Measurements from ENCODE around the gene ZNF28.
A peak's percentile ranks its signal among the peaks of the same experiment; 100 is the strongest.
"Not testable (repeated sequence)": the region's sequence is repeated elsewhere in the genome, so short reads cannot be mapped to it uniquely, and the experiment has no call there.

Gene ZNF28

DNA sequence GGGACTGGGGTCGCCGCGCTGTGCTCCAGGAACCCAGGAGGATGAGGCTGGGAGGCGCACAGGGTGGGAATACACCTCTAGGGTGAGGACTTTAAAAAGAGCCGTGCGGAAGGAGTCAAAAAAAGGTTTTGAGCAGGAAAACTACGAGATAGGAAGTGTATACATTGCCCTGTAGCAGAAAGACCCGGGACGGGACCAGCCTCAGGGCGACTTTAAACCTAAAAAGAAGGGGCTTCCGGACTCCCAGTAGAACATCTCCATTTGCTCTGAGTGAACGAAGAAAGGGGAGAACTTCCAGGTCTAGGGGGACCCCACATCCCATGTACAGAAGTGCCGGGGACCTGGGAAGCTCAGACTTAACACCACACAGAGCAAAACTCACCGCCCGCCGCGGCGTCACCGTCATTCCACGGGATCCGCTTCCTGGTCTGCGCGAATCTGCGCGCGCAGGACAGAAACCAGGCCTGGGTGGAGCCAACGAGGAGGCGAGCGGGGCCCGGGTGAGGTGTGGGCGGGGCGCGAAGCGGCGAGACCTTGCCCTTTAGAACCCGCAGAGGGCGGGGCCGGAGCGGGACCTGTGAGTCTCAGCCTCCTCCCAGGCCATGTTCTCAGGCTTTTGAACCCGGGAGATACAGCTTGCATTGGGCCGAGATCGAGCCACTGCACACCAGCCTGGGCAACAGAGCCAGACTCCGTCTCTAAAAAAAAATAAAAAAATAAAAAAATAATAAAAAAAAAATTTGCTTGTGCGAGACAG lies at the start of gene ZNF28:
Gene ZNF28, minus strand, starts transcription at position 430 of the 757 bp plus-strand sequence. CDS start 3,675 bp downstream, outside the sequence.
- peak; percentile 54 for TF ChIP-seq POLR2A (IDR thresholded peaks at IDR 0.05; ENCODE audit: extremely low read depth, insufficient read length)
- peak; percentile 75 for DNase-seq (ENCODE audit: low read depth)
- H3K4me3 ChIP-seq (ENCODE audit: low read depth, low read length), result peak within 1 kb of the TSS; percentile 81

DNA sequence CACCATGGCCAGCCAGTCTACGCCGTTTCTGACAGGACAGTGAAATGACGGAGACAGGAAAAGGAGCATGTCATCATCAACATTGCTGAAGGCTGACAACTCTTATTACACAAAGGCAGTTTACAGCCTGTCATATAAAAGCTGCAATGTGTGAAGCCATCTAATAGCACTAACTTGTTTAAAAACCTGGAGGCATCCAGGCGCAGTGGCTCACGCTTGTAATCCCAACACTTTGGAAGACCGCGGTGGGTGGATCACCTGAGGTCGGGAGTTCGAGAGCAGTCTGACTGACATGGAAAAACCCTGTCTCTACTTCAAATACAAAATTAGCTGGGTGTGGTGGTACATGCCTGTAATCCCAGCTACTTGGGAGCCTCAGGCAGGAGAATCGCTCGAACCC lies 46.6 kb upstream of the ZNF28 start:
- H3K4me3 ChIP-seq (ENCODE audit: low read depth, low read length); DNase-seq (ENCODE audit: low read depth): not testable (repeated sequence)

DNA sequence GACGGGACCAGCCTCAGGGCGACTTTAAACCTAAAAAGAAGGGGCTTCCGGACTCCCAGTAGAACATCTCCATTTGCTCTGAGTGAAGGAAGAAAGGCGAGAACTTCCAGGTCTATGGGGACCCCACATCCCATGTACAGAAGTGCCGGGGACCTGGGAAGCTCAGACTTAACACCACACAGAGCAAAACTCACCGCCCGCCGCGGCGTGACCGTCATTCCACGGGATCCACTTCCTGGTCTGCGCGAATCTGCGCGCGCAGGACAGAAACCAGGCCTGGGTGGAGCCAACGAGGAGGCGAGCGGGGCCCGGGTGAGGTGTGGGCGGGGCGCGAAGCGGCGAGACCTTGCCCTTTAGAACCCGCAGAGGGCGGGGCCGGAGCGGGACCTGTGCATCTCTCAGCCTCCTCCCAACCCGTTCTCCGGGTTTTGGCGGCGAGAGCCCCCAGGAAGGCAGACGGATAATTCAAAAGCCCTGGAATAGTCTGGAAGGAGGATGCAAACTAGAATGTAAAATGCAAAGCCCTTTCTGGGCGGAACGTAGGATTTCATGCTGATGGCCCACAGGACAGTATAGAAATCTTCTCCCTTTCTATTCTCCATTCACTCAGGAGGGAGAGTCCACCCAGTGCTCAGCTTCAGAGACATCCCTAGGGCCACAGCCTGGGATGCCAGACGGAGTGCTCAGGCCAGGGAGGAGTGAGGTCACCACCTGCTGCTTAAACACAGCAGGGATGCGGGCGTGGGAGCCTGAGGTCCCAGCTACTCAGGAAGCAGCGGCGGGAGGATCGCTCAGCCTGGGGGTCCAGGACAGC lies 36.2 kb upstream of the ZNF28 start, which contains the start of gene ZNF468:
Gene ZNF468, minus strand, starts transcription at position 242 of the 814 bp plus-strand sequence. CDS start 3,347 bp downstream, outside the sequence.
- peak within 1 kb of the TSS; percentile 81 for H3K4me3 ChIP-seq (ENCODE audit: low read depth, low read length)
- DNase-seq (ENCODE audit: low read depth), result peak; percentile 69
- peak; percentile 46 for TF ChIP-seq POLR2A (IDR thresholded peaks at IDR 0.05; ENCODE audit: extremely low read depth, insufficient read length)

DNA sequence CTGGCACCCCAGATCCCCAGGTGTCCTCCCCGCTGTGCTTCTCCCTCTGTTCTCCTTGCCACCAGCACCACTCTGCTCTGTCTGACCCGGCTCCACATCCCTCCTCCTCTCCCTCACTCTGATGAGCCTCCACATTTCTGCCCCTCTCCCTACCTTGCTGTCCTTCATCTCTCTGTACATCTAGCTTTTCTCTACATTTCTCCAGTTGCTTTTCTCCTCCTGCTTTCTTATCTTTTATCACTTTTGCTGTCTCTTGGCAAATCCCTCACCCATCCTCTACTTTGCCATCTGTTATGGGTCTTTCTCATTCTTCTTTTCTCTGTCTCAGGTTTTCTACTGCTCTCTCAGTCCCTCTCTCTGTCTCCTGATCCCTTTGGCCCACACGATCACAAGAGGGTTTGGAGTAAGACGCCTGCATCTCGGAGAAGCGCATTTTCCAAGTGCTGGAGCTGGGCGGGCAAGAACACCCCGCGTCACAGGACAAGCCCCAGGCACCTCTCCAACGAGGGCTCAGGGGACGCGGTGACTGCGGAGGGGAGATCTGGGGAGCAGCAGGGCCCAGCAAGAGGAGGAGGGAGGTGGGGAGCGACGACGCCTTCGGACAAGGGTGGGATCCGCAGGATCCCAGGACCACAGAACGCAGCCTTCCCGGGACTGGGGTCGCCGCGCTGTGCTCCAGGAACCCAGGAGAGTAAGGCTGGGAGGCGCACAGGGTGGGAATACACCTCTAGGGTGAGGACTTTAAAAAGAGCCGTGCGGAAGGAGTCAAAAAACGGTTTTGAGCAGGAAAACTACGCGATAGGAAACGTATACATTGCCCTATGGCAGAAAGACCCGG lies 35.3 kb upstream of the ZNF28 start:
- H3K4me3 ChIP-seq (ENCODE audit: low read depth, low read length), result peak overlapping the region; percentile 81
- peak; percentile 10 for DNase-seq (ENCODE audit: low read depth)

DNA sequence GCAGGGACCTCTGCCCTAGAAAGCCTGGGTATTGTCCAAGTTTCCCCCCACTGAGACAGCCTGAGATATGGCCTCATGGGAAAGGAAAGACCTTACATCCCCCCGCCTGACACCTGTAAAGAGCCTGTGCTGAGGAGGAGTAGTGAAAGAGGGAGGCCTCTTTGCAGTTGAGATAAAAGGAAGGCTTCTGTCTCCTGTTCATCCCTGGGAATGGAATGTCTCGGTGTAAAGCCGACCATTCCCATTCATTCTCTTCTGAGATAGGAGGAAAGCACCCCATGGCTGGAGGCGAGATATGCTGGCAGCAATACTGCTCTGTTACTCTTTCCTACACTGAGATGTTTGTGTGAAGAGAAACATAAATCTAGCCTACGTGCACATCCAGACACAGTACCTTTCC lies 25.9 kb upstream of the ZNF28 start:
- not testable (repeated sequence) for DNase-seq (ENCODE audit: low read depth); H3K4me3 ChIP-seq (ENCODE audit: low read depth, low read length)

DNA sequence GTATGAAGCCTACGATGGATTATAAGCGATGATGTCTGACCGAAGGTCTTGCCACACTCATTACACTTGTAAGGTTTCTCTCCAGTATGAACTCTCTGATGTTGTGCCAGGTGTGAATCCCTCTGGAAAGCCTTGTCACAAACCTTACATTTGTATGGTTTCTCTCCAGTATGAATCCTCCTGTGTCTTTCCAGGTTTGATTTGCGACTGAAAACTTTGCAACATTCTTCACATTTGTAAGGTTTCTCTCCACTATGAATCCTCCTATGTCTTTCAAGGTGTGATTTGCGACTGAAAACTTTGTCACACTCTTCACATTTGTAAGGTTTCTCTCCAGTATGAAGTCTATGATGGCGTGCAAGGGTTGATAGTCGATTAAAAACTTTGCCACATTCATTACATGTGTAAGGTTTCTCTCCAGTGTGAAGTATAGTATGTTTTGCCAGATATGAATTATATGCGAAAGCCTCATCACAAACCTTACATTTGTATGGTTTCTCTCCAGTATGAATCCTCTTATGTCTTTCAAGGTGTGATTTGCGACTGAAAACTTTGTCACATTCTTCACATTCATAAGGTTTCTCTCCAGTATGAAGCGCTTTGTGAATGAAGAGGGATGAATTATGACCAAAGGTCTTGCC lies 19.5 kb upstream of the ZNF28 start:
- not testable (repeated sequence) for H3K4me3 ChIP-seq (ENCODE audit: low read depth, low read length); DNase-seq (ENCODE audit: low read depth)

DNA sequence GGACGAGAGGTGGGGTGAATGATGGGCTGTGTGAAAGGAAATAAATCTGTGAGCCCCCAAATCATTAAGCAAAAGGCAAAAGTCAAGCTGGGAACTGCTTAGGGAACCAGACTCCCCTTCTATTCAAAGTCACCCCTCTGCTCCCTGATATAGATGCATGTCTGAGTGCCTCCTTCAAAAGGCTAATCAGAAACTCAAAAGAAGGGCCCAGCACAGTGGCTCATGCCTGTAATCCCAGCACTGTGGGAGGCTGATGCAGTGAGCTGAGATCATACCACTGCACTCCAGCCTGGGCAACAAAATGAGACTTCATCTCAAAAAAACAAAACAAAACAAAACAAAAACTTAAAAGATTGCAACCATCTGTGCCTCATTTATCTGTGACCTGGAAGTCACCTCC lies 12.9 kb upstream of the ZNF28 start:
- not testable (repeated sequence) for DNase-seq (ENCODE audit: low read depth)

DNA sequence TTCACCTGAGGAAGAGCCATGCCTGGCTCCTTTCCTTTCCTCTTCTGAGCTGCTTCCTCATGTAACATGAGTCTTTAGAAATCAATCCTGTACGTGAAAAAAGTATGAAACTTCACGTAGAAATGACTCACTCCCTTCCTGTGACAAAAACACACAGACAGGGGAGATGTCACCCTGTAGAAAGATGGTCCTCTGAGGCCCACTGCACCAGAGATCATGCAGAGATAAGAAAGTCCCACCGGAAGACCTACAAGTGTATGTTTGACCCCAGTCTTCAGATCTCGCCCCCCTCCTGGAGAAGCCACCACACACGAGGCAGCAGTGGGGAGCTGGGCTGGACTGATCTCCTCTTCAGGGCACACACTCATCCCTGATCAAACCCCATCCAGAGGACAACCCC lies 12.1 kb upstream of the ZNF28 start:
- not testable (repeated sequence) for H3K4me3 ChIP-seq (ENCODE audit: low read depth, low read length); DNase-seq (ENCODE audit: low read depth)

More for the DNA sequence above, 12.9 kb upstream of the ZNF28 start:
- not testable (repeated sequence) for H3K4me3 ChIP-seq (ENCODE audit: low read depth, low read length)

DNA sequence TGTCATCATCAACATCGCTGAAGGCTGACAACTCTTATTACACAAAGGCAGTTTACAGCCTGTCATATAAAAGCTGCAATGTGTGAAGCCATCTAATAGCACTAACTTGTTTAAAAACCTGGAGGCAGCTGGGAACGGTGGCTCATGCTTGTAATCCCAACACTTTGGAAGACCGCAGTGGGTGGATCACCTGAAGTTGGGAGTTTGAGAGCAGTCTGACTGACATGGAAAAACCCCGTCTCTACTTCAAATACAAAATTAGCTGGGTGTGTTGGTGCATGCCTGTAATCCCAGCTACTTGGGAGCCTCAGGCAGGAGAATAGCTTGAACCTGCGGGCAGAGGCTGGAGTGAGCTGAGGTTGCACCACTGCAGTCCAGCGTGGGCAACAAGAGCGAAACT lies 8.4 kb upstream of the ZNF28 start:
- DNase-seq (ENCODE audit: low read depth); H3K4me3 ChIP-seq (ENCODE audit: low read depth, low read length): not testable (repeated sequence)

DNA sequence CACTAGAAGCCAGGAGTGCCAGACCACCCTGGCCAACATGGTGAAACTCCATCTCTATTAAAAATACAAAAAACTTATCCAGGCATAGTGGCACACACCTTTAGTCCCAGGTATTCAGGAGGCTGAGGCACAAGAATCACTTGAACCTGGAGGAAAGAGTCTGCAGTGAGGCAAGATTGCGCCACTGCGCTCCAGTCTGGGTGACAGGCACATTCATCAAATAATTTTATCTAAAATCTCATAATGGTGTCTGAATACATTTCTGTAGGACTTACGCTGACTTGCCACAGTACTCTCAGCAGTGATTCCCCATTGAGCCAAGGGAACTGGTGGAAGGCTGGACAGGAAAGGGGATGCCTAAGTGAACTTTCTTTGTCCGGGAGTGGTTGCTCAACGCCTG lies 4.3 kb upstream of the ZNF28 start:
- DNase-seq (ENCODE audit: low read depth), result no peak
- H3K4me3 ChIP-seq (ENCODE audit: low read depth, low read length), result no peak overlapping the region
- TF ChIP-seq POLR2A (IDR thresholded peaks at IDR 0.05; ENCODE audit: extremely low read depth, insufficient read length), result no peak
- TF ChIP-seq MYC (IDR thresholded peaks at IDR 0.05; ENCODE audit: low read depth, low read length), result no peak
- TF ChIP-seq, protein P1, sequence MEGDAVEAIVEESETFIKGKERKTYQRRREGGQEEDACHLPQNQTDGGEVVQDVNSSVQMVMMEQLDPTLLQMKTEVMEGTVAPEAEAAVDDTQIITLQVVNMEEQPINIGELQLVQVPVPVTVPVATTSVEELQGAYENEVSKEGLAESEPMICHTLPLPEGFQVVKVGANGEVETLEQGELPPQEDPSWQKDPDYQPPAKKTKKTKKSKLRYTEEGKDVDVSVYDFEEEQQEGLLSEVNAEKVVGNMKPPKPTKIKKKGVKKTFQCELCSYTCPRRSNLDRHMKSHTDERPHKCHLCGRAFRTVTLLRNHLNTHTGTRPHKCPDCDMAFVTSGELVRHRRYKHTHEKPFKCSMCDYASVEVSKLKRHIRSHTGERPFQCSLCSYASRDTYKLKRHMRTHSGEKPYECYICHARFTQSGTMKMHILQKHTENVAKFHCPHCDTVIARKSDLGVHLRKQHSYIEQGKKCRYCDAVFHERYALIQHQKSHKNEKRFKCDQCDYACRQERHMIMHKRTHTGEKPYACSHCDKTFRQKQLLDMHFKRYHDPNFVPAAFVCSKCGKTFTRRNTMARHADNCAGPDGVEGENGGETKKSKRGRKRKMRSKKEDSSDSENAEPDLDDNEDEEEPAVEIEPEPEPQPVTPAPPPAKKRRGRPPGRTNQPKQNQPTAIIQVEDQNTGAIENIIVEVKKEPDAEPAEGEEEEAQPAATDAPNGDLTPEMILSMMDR (IDR thresholded peaks at IDR 0.05; ENCODE audit: low read depth, low read length), result no peak
- TF ChIP-seq, protein P2, sequence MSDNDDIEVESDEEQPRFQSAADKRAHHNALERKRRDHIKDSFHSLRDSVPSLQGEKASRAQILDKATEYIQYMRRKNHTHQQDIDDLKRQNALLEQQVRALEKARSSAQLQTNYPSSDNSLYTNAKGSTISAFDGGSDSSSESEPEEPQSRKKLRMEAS (IDR thresholded peaks at IDR 0.05; ENCODE audit: low read depth, low read length), result no peak

DNA sequence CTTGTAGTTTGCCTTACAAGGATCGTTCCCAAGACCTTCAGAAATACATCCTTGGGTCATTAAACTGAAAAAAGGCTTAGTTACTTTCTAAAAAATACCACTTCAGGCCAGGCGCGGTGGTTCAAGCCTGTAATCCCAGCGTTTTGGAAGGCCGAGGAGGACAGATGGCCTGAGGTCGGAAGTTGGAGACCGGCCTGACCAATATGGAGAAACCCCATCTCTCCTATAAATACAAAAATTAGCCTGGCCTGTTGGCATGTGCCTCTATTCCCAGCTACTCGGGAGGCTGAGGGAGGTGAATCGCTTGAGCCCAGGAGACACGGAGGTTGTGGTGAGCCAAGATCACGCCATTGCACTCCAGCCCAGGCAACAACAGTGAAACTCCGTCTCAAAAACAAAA lies 2.2 kb upstream of the ZNF28 start:
- TF ChIP-seq, protein P1 (IDR thresholded peaks at IDR 0.05; ENCODE audit: low read depth, low read length), result no peak
- TF ChIP-seq, protein P2 (IDR thresholded peaks at IDR 0.05; ENCODE audit: low read depth, low read length), result no peak
- TF ChIP-seq POLR2A (IDR thresholded peaks at IDR 0.05; ENCODE audit: extremely low read depth, insufficient read length), result no peak
- no peak for TF ChIP-seq MYC (IDR thresholded peaks at IDR 0.05; ENCODE audit: low read depth, low read length)
- DNase-seq (ENCODE audit: low read depth), result no peak
- no peak overlapping the region for H3K4me3 ChIP-seq (ENCODE audit: low read depth, low read length)

DNA sequence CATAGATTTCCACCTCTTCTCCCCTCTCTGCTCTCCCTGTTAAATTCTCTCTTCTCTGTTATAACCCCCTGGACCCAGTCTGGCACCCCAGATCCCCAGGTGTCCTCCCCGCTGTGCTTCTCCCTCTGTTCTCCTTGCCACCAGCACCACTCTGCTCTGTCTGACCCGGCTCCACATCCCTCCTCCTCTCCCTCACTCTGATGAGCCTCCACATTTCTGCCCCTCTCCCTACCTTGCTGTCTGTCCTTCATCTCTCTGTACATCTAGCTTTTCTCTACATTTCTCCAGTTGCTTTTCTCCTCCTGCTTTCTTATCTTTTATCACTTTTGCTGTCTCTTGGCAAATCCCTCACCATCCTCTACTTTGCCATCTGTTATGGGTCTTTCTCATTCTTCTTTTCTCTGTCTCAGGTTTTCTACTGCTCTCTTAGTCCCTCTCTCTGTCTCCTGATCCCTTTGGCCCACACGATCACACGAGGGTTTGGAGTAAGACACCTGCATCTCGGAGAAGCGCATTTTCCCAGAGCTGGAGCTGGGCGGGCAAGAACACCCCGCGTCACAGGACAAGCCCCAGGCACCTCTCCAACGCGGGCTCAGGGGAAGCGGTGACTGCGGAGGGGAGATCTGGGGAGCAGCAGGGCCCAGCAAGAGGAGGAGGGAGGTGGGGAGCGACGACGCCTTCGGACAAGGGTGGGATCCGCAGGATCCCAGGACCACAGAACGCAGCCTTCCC lies 795 bp downstream of the ZNF28 start:
- peak; percentile 46 for DNase-seq (ENCODE audit: low read depth)
- H3K4me3 ChIP-seq (ENCODE audit: low read depth, low read length), result peak overlapping the region; percentile 81
